Measurements from ENCODE around the gene KLRF2. TPM values are rescaled to one million over a fixed set of nuclear protein-coding genes. Genes with fewer than 3 reads are reported as not detected.

KLRF2 gene
- total RNA-seq, 2 donors from 2014 or later = not detected

DNA sequence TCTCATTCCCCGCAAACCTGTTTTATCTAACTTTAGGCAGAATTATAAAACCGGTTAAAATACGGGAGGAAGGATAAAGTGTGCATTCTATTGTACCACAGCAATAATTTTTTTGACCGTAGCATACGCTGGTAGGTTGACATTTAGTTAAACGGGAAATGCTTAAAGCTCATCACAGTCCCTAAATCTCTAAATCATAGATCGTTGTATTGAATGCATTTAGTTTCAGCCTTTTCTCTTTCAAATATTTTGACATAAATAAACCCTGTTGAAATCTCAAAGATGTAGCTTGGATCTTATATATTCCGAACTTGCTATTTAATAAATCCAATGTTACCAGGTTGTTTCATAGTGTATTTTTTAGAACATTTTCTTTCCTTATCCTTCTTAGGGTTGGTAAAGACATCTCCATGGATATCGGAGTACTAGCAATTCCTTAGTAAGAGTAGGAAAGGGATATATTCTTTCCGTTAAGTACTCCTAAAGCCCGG, 12.9 kb upstream of the KLRF2 start:
- Mint-ChIP-seq H3K27me3 (ENCODE audit: insufficient read depth) (no peaks in the 10 kb centered on the region), H3K4me3 (no peak overlapping the region), H3K36me3 (ENCODE audit: low read depth) (no peaks in the 10 kb centered on the region), H3K4me1 (peaks cover 21% of the 10 kb centered on the region), H3K27ac (no peak overlapping the region), H3K9me3 (no peaks in the 10 kb centered on the region)
- no peaks in the 10 kb centered on the region for H3K4me1 ChIP-seq (ENCODE audit: control insufficient read depth, insufficient read depth, low read length)
- no peaks in the 10 kb centered on the region for H3K9me3 ChIP-seq (ENCODE audit: control insufficient read depth, low read length)
- TF ChIP-seq, protein P1, sequence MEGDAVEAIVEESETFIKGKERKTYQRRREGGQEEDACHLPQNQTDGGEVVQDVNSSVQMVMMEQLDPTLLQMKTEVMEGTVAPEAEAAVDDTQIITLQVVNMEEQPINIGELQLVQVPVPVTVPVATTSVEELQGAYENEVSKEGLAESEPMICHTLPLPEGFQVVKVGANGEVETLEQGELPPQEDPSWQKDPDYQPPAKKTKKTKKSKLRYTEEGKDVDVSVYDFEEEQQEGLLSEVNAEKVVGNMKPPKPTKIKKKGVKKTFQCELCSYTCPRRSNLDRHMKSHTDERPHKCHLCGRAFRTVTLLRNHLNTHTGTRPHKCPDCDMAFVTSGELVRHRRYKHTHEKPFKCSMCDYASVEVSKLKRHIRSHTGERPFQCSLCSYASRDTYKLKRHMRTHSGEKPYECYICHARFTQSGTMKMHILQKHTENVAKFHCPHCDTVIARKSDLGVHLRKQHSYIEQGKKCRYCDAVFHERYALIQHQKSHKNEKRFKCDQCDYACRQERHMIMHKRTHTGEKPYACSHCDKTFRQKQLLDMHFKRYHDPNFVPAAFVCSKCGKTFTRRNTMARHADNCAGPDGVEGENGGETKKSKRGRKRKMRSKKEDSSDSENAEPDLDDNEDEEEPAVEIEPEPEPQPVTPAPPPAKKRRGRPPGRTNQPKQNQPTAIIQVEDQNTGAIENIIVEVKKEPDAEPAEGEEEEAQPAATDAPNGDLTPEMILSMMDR (conservative IDR thresholded peaks at IDR 0.05) = no peak
- no peak overlapping the region for H3K4me3 ChIP-seq (ENCODE audit: low read length)
- no peak overlapping the region for H3K9ac ChIP-seq (ENCODE audit: extremely low read depth, low read length, poor library complexity, severe bottlenecking)
- H3K36me3 ChIP-seq (ENCODE audit: control insufficient read depth, insufficient read depth, low read length) = no peaks in the 10 kb centered on the region
- no peaks in the 10 kb centered on the region for H3K27me3 ChIP-seq (ENCODE audit: control insufficient read depth, insufficient read depth, low read length, poor library complexity, severe bottlenecking)
- no peak for DNase-seq
- H3K27ac ChIP-seq (ENCODE audit: low read depth, low read length) = no peak overlapping the region
- 91 to 97% methylated on average over 7 of the region's 11 CpGs for WGBS, 2 experiments (ENCODE audit: insufficient coverage in 1 of 2, insufficient read length in 1 of 2)

DNA sequence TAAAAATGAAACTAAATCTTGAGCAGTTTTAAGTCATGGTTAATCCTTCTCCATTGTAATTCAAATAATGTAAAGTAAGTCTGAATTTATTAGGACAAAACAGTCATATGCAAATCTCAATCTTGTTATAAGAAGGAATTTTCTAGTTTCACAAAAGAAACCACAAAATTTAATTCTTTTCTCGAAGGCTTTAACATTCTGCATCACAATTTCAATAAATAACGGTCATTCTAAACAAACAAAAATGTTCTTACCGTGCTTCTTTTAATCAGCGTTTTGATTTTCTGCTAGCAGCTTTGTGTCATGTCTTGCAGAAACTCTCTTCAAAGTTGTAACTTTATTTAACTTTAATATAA, 12.4 kb upstream of the KLRF2 start:
- H3K27ac Mint-ChIP-seq = no peak overlapping the region
- no peaks in the 10 kb centered on the region for H3K27me3 ChIP-seq (ENCODE audit: control insufficient read depth, insufficient read depth, low read length, poor library complexity, severe bottlenecking)
- H3K27ac ChIP-seq (ENCODE audit: low read depth, low read length) = no peak overlapping the region
- TF ChIP-seq, protein P1 (conservative IDR thresholded peaks at IDR 0.05) = no peak
- DNase-seq = no peak
- no peaks in the 10 kb centered on the region for H3K36me3 ChIP-seq (ENCODE audit: control insufficient read depth, insufficient read depth, low read length)
- H3K9me3 Mint-ChIP-seq = no peaks in the 10 kb centered on the region
- no peak overlapping the region for H3K4me3 Mint-ChIP-seq
- H3K4me3 ChIP-seq (ENCODE audit: low read length) = no peak overlapping the region
- no peaks in the 10 kb centered on the region for H3K27me3 Mint-ChIP-seq (ENCODE audit: insufficient read depth)
- 80 to 92% methylated on average over 3 to 4 of the region's 4 CpGs for WGBS, 2 experiments (ENCODE audit: insufficient coverage in 1 of 2, insufficient read length in 1 of 2)
- no peaks in the 10 kb centered on the region for H3K9me3 ChIP-seq (ENCODE audit: control insufficient read depth, low read length)
- no peaks in the 10 kb centered on the region for H3K4me1 ChIP-seq (ENCODE audit: control insufficient read depth, insufficient read depth, low read length)
- H3K4me1 Mint-ChIP-seq = peaks cover 21% of the 10 kb centered on the region
- H3K36me3 Mint-ChIP-seq (ENCODE audit: low read depth) = no peaks in the 10 kb centered on the region
- H3K9ac ChIP-seq (ENCODE audit: extremely low read depth, low read length, poor library complexity, severe bottlenecking) = no peak overlapping the region

DNA sequence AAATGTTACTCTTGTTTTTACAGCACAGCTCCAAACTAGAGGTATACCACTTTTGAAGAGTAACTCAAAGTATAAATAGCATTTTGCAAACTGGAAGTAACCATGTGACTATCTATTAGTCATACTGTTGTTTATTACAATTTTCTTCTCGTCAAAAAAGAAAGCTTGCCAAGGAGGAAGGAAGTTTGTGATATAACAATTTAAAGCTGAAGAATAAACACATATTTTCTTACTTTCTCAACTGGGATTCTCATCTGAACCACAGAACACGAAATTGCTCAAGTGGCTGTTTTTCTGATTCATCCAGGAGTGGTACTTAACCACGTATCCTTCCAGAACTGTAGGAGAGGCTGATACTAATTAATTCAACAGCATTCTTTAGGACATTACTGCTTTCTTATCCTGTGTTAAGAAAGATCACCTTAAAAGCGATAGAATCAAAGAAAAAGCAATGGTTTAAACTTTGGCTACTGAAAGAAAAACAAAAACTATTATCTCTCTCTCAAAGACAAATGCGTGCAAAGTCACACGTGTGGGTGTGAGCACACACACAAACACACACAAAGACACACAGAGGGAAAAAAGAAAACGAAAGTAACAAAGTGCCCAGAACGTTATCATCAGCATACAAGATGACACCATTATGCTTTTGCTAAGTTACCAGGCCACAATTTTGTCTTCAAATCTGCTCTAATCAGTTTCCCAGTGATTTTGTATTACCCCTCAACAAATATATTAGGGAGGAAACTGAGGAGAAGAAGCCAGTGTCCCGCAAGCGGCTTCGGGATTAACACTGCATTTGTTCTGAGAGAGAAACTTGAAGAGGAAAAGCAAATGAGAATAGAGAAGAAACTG, 11.8 kb upstream of the KLRF2 start, which contains the start of gene CLEC2B:
Gene CLEC2B (minus strand): TSS at position 48 of the 855 bp plus-strand sequence.
- no peaks in the 10 kb centered on the region for H3K36me3 Mint-ChIP-seq (ENCODE audit: low read depth)
- H3K9me3 Mint-ChIP-seq = no peaks in the 10 kb centered on the region
- no peaks in the 10 kb centered on the region for H3K27me3 ChIP-seq (ENCODE audit: control insufficient read depth, insufficient read depth, low read length, poor library complexity, severe bottlenecking)
- no peak within 1 kb of the TSS for H3K27ac ChIP-seq (ENCODE audit: low read depth, low read length)
- H3K4me1 Mint-ChIP-seq = peaks cover 21% of the 10 kb centered on the region
- no peak within 1 kb of the TSS for H3K4me3 ChIP-seq (ENCODE audit: low read length)
- no peak within 1 kb of the TSS for H3K4me3 Mint-ChIP-seq
- H3K9me3 ChIP-seq (ENCODE audit: control insufficient read depth, low read length) = no peaks in the 10 kb centered on the region
- peak within 1 kb of the TSS; percentile 0 for H3K27ac Mint-ChIP-seq
- 68 to 70% methylated on average over 6 to 10 of the region's 11 CpGs for WGBS, 2 experiments (ENCODE audit: insufficient coverage in 1 of 2, insufficient read length in 1 of 2)
- H3K4me1 ChIP-seq (ENCODE audit: control insufficient read depth, insufficient read depth, low read length) = no peaks in the 10 kb centered on the region
- TF ChIP-seq, protein P1 (conservative IDR thresholded peaks at IDR 0.05) = no peak
- H3K27me3 Mint-ChIP-seq (ENCODE audit: insufficient read depth) = no peaks in the 10 kb centered on the region
- DNase-seq = no peak
- no peak within 1 kb of the TSS for H3K9ac ChIP-seq (ENCODE audit: extremely low read depth, low read length, poor library complexity, severe bottlenecking)
- no peaks in the 10 kb centered on the region for H3K36me3 ChIP-seq (ENCODE audit: control insufficient read depth, insufficient read depth, low read length)
